ENCODE measurements around the gene ATP6V0E2.

ATP6V0E2 gene

DNA sequence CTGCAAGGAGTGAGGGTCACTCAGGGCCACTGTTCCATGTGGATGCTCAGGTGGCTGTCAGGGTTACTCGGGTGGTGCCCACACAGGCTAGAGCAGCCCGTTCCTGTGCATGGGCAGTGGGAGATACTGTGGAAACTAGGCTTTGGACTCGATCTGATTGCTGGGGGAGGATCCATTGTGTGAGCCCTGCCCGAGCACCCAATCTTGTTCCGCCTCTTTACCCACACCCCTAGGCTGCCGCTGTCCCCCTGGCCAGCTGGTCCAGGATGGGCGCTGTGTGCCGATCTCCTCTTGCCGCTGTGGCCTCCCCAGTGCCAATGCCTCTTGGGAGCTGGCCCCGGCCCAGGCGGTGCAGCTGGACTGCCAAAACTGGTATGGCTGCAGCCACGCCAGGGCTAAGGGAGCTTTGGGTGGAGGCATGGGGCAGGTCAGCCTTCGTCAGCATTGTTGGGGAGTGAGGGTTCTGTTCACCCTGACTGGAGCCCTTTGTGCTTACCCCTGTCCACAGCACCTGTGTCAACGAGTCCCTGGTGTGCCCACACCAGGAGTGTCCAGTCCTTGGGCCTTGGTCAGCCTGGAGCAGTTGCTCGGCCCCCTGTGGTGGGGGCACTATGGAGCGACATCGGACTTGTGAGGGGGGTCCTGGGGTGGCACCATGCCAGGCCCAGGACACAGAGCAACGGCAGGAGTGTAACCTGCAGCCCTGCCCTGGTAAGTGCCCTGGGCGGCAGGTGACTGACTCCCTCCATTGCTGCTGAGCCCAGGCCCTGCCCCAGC is 48.0 kb upstream of the ATP6V0E2 start:
- Histone ChIP-seq H3K27me3 (ENCODE audit: insufficient read depth, poor library complexity, severe bottlenecking) (no peaks in the 10 kb centered on the region), H3K27ac (replicated peaks) (no peak overlapping the region), H3K4me3 (replicated peaks; ENCODE audit: insufficient read depth, low read length) (no peak overlapping the region)
- no peak for DNase-seq (ENCODE audit: low read depth in 1 of 2, low spot score in 1 of 2)
- TF ChIP-seq REST (IDR thresholded peaks at IDR 0.05; ENCODE audit: insufficient replicate concordance, low read depth) (no peak), GABPA (IDR thresholded peaks at IDR 0.05; ENCODE audit: low read depth) (no peak), SPI1 (IDR thresholded peaks at IDR 0.05; ENCODE audit: borderline replicate concordance, low read depth) (no peak), POLR2AphosphoS5 (IDR thresholded peaks at IDR 0.05; ENCODE audit: low read depth) (no peak)
- TF ChIP-seq, protein P1, sequence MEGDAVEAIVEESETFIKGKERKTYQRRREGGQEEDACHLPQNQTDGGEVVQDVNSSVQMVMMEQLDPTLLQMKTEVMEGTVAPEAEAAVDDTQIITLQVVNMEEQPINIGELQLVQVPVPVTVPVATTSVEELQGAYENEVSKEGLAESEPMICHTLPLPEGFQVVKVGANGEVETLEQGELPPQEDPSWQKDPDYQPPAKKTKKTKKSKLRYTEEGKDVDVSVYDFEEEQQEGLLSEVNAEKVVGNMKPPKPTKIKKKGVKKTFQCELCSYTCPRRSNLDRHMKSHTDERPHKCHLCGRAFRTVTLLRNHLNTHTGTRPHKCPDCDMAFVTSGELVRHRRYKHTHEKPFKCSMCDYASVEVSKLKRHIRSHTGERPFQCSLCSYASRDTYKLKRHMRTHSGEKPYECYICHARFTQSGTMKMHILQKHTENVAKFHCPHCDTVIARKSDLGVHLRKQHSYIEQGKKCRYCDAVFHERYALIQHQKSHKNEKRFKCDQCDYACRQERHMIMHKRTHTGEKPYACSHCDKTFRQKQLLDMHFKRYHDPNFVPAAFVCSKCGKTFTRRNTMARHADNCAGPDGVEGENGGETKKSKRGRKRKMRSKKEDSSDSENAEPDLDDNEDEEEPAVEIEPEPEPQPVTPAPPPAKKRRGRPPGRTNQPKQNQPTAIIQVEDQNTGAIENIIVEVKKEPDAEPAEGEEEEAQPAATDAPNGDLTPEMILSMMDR (IDR thresholded peaks at IDR 0.05; ENCODE audit: insufficient read depth, low read length), result no peak

DNA sequence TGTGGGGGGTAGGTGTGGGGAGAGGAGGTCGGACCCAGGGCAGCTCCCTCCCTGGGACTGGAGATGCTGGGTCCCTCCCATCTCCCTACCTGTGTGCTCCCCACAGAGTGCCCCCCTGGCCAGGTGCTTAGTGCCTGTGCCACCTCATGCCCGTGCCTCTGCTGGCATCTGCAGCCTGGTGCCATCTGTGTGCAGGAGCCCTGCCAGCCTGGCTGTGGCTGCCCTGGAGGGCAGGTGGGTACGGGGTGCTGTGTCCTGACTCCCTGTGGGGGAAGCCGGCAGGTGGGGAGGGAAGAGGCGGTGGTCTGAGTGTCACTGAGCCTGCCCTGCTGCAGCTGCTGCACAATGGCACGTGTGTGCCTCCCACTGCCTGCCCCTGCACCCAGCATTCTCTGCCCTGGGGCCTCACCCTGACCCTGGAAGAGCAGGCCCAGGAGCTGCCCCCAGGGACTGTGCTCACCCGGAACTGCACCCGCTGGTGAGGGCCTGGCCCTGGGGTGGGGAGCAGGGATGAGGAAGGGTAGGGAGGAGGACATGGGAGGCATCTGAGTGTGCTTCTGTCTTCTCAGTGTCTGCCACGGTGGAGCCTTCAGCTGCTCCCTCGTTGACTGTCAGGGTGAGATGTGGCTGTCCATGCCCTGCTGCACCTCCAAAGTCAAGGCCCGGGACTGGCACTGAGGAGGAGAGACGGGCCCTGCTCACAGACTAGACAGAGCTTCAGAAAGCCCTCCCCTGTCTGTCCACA is 47.3 kb upstream of the ATP6V0E2 start:
- Histone ChIP-seq H3K27ac (replicated peaks) (no peak overlapping the region), H3K27me3 (ENCODE audit: insufficient read depth, poor library complexity, severe bottlenecking) (no peaks in the 10 kb centered on the region), H3K4me3 (replicated peaks; ENCODE audit: insufficient read depth, low read length) (no peak overlapping the region)
- no peak for DNase-seq (ENCODE audit: low read depth in 1 of 2, low spot score in 1 of 2)
- TF ChIP-seq POLR2AphosphoS5 (IDR thresholded peaks at IDR 0.05; ENCODE audit: low read depth) (no peak), REST (IDR thresholded peaks at IDR 0.05; ENCODE audit: insufficient replicate concordance, low read depth) (no peak)

- Histone ChIP-seq H3K27ac (replicated peaks) (no peak overlapping the region), H3K27me3 (ENCODE audit: insufficient read depth, poor library complexity, severe bottlenecking) (no peaks in the 10 kb centered on the region), H3K4me3 (replicated peaks; ENCODE audit: insufficient read depth, low read length) (no peak overlapping the region)
- TF ChIP-seq, protein P1 (IDR thresholded peaks at IDR 0.05; ENCODE audit: insufficient read depth, low read length), result no peak
- no peak for TF ChIP-seq POLR2AphosphoS5 (IDR thresholded peaks at IDR 0.05; ENCODE audit: low read depth)
- TF ChIP-seq SPI1 (IDR thresholded peaks at IDR 0.05; ENCODE audit: borderline replicate concordance, low read depth), result no peak
- no peak for TF ChIP-seq REST (IDR thresholded peaks at IDR 0.05; ENCODE audit: insufficient replicate concordance, low read depth)
- TF ChIP-seq GABPA (IDR thresholded peaks at IDR 0.05; ENCODE audit: low read depth), result no peak
- no peak for DNase-seq (ENCODE audit: low read depth in 1 of 2, low spot score in 1 of 2)
Measured at GRCh38 chr7:149827089-149827981, 46.4 kb upstream of the ATP6V0E2 start.

Measured in HL-60 (cell line).